Endometrial microvascular endothelial cells (primary cell): Measurements from ENCODE around the gene KPNA5. TPM values are rescaled to one million over a fixed set of nuclear protein-coding genes. Genes with fewer than 3 reads are reported as not detected.
"Not testable (repeated sequence)": the region's sequence is repeated elsewhere in the genome, so short reads cannot be mapped to it uniquely, and the experiment has no call there.

ENCODE experiments used
- in situ Hi-C: cut with HindIII; loops from 2 replicates; pipeline ENCODE4 v1.10.0; 2017; ENCODE audit warnings: low sequenced_read_pairs, low pct_unique_long_range_greater_than_20kb; ENCODE audit errors: inconsistent ontology term
- total RNA-seq: library from RNA; depleted of rRNA; stranded (reverse); fragments of >200 nt; gene quantifications from one replicate; pipeline ENCODE4 v1.2.3, GENCODE V29; 2015; ENCODE audit errors: inconsistent ontology term

KPNA5 gene
- total RNA-seq, 1 donor from 2014 or later = 3.3 TPM

DNA sequence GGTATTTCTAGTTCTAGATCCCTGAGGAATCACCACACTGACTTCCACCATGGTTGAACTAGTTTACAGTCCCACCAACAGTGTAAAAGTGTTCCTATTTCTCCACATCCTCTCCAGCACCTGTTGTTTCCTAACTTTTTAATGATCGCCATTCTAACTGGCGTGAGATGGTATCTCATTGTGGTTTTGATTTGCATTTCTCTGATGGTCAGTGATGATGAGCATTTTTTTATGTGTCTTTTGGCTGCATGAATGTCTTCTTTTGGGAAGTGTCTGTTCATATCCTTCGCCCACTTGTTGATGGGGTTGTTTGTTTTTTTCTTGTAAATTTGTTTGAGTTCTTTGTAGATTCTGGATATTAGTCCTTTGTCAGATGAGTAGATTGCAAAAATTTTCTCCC lies 12.3 kb downstream of the KPNA5 start:
- in situ Hi-C loops = not testable (repeated sequence)

DNA sequence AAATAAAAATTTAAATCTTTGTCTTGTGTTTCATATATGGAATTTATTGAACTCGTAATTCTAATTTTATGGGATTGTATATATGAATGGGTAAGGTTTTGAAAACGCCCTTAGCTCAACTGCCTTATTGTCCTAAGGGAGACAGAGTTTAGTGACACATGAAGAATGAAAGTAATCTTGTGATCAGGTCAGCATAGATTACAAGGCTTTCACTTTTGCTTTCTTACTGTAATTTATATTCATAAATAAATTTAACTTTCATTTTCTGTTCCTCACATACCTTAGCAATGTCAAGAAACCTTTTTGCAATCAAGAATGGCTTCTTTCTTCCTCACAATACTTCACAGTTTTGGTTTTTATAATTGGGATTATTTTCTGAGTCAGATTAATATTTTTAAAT lies 14.4 kb downstream of the KPNA5 start:
- in situ Hi-C loops = no loop called here

DNA sequence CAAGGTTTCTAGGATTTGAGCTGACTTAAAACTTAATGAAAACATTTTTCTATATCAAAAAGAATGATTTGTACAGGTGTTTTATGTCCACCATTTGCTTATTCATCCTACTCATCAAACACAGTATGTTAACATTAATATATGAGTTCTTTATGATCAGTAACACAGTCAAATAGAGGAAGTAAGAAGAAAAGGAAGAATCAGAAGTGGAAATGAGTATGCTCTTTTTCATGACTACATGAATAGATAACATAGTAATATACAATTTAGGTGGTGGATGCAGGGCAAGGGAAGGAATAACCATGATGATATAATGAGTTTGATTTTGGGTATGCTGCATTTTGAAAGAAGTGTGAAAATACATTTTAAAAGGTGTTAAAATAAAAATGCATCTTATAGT lies 16.5 kb downstream of the KPNA5 start:
- in situ Hi-C loops = no loop called here

GRCh38 chr6:116703888-116704287 lies 22.9 kb downstream of the KPNA5 start:
- in situ Hi-C loops = not testable (repeated sequence)

DNA sequence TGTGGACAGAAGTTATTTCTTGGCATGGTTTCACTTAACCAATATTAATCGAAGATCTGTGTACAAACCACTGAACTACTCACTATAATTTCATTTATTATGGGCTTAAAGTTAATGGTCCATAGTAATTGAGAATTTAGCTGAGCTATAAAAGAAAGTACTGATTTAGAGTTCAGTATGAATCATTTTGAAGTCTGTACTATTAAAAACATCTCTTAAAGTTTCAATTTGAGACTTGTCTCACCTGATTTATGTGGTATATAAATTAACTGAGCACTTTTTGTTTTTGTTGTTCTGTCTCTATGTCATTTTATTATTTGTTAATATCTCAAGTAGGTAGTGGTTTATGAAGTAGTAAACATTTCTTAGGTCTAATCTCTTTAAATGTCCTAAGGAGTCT lies 24.9 kb downstream of the KPNA5 start:
- in situ Hi-C loops = no loop called here

GRCh38 chr6:116714296-116714695 lies 33.3 kb downstream of the KPNA5 start:
- in situ Hi-C loops = no loop called here

DNA sequence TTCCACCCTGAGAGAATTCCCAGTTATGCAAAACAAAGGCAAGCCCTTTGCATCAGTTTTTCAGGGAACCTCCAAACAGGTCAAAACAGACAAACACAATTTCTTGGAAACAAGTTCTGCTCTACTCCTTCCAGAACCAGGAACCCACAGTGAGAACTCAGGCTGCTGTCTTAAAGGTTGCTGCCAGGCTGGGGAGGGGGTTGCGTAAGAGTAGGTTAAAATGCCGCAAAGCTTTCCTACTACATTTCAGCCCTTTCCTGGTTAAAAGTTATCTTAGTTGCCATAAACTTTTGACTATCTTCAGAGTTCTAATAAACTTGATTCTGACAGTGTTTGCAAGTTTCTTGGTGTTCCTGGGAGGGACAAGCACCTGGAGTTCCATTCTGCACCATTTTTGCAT lies 33.8 kb downstream of the KPNA5 start:
- in situ Hi-C loops = no loop called here

GRCh38 chr6:116726947-116727346 lies 45.9 kb downstream of the KPNA5 start:
- in situ Hi-C loops = no loop called here

DNA sequence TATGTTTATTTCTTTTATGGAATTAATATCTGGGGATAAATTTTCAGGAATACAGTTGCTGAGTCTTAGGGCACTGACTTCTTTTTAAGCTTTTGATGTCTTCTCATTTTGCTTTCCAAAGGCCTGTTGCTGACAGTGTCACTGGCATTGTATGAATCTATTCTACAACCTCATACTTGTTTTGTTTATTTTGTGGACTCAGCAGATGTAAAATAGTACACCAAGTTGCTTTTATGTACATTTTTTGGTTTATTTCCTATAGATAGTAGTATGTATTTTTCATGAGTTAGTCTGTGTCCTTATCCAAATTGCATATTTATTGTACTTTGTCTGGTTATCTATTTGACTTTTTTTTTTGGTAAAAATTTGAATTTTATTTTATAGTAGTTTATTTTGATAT lies 49.5 kb downstream of the KPNA5 start:
- in situ Hi-C loops = no loop called here

- in situ Hi-C loops = no loop called here
Observed at GRCh38 chr6:116737004-116737403, 56.0 kb downstream of the KPNA5 start.

- in situ Hi-C loops = not testable (repeated sequence)
Observed at GRCh38 chr6:116740486-116740885, 59.5 kb downstream of the KPNA5 start.

- in situ Hi-C loops = no loop called here
Observed at GRCh38 chr6:116741571-116741970, 60.6 kb downstream of the KPNA5 start.

DNA sequence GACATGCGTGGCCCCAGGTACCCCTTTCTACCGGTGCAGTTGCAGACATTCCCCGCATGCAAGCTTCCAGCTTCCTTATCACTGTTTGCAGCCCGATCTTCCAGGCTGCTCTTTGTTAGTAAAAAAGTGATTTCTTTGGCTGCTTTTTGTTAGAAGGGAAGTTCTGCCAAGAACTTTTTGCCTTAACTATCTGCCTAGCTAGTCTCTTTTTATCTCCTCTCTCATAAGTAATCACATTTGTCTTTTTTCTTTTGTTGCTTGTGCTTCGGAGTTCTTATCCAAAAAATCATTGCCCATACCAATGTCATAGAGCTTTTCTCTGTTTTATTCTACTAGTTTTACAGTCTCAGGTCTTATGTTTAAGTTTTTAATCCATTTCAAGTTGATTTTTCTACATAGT lies 64.2 kb downstream of the KPNA5 start:
- in situ Hi-C loops = no loop called here

DNA sequence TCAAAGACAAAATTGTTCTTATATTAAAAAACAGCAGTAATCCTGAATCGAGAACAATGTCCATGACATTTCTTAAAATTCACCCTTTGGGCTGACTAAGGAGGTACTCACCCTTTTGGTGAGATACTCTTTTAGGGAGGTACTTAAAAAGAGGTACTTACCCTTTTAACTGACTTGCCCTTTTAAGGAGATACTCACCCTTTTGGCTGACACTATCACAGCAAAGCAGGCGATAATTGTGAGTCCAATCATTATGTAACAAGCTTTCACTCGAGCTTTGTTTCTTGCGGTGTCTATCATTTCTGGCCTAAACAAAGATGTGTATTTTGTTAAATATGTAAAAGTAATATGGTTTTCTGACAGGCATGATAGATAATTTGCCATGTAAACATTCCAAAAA lies 80.8 kb downstream of the KPNA5 start:
- in situ Hi-C loops = no loop called here

- in situ Hi-C loops = no loop called here
Observed at GRCh38 chr6:116762235-116762634, 81.2 kb downstream of the KPNA5 start.

GRCh38 chr6:116763048-116763447 lies 82.0 kb downstream of the KPNA5 start:
- in situ Hi-C loops = no loop called here

GRCh38 chr6:116763906-116764628 lies 83.1 kb downstream of the KPNA5 start:
- in situ Hi-C loops = no loop called here

GRCh38 chr6:116764629-116764960 lies 83.6 kb downstream of the KPNA5 start:
- in situ Hi-C loops = no loop called here

- in situ Hi-C loops = no loop called here
Observed at GRCh38 chr6:116764961-116765841, 84.2 kb downstream of the KPNA5 start, which contains the start of gene FAM162B. FAM162B (minus strand) TSS chr6:116765719; CDS start chr6:116765576, 143 bp downstream.

- in situ Hi-C loops = no loop called here
Observed at GRCh38 chr6:116766506-116767176, 85.6 kb downstream of the KPNA5 start.
